ENCODE data around the gene ARFRP1.

DNA sequence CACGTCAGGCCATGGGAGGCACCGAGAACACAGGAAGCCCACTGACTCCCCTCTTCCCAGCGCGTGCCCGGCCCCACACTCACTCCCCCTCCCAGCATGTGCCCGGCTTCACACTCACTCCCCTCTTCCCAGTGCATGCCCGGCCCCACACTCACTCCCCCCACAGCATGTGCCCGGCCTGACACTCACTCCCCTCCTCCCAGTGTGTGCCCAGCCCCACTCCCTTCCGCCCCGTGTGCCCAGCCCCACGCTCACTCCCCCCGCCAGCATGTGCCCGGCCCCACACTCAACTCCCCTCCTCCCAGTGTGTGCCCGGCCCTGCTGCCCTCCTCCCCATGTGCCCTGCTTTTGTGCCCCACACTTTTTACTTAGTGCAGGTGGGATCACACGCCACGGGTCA, 39.9 kb downstream of the ARFRP1 start:
- TF ChIP-seq, protein P1, sequence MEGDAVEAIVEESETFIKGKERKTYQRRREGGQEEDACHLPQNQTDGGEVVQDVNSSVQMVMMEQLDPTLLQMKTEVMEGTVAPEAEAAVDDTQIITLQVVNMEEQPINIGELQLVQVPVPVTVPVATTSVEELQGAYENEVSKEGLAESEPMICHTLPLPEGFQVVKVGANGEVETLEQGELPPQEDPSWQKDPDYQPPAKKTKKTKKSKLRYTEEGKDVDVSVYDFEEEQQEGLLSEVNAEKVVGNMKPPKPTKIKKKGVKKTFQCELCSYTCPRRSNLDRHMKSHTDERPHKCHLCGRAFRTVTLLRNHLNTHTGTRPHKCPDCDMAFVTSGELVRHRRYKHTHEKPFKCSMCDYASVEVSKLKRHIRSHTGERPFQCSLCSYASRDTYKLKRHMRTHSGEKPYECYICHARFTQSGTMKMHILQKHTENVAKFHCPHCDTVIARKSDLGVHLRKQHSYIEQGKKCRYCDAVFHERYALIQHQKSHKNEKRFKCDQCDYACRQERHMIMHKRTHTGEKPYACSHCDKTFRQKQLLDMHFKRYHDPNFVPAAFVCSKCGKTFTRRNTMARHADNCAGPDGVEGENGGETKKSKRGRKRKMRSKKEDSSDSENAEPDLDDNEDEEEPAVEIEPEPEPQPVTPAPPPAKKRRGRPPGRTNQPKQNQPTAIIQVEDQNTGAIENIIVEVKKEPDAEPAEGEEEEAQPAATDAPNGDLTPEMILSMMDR (IDR thresholded peaks at IDR 0.05), result no peak
- no peak for TF ChIP-seq POLR2A (IDR thresholded peaks at IDR 0.05)
